HCT116 (cell line): ENCODE results near the gene RNF121. TPM values are rescaled to one million over a fixed set of nuclear protein-coding genes. Genes with fewer than 3 reads are reported as not detected.
A peak's percentile ranks its signal among the peaks of the same experiment; 100 is the strongest.

ENCODE experiments used
- ATAC-seq: fragments of 200-7000 bp; cut with Tn5 transposase; 2 replicates; pipeline ENCODE4 v1.9.1; 2020; ENCODE audit warnings: mild to moderate bottlenecking, moderate library complexity
- BruUV-seq: library from RNA; stranded (reverse); fragments of 400-500 nt; replicated peaks from 2 replicates; lab custom pipeline; 2021; lab: Mats Ljungman, UMichigan
- CTCF ChIA-PET: fragments of 300-600 bp; sonication (Branson Sonifier 250); formaldehyde crosslinking; loops from one replicate; lab custom pipeline; 2021; ENCODE audit warnings: antibody characterized with exemption; lab: Charles Lee
- POLR2A ChIA-PET: fragments of 300-600, 350-600 bp; sonication (Branson Sonifier 250); formaldehyde crosslinking; loops from one replicate; lab custom pipeline; 2021; ENCODE audit warnings: antibody characterized with exemption; lab: Charles Lee
- RAD21 ChIA-PET, 2 experiments: fragments of 300-600 bp; sonication (Branson Sonifier 250); formaldehyde crosslinking; loops; one replicate each; lab custom pipeline; 2023; ENCODE audit warnings: low total read pairs in 2 of 2; ENCODE audit not compliant: uncharacterized antibody in 2 of 2, unreplicated experiment in 2 of 2, low non-redundant PET in 1 of 2; lab: Charles Lee
- DNase-seq: peaks from one replicate; pipeline ENCODE4 v3.0.0-alpha.2; 2010; ENCODE audit warnings: low read depth, low spot score
- H2AFZ ChIP-seq: fragments of 200-600 bp; shearing (Covaris generic), sonication (generic); 2 replicates; pipeline ENCODE4 v1.6.1; 2017; ENCODE audit warnings: low read depth, mixed run types, mixed read lengths, antibody characterized with exemption, low read length; ENCODE audit not compliant: poor library complexity, severe bottlenecking
- H3K27ac ChIP-seq: 2 replicates; pipeline ENCODE4 v1.5.1; 2012; ENCODE audit warnings: low read depth, low read length
- H3K27me3 ChIP-seq: fragments of 200-600 bp; sonication (generic); 2 replicates; pipeline ENCODE4 v1.6.1; 2016; ENCODE audit warnings: mixed run types, low read length, mixed read lengths; ENCODE audit not compliant: insufficient read depth
- H3K36me3 ChIP-seq, 2 experiments: fragments of 200-500 bp in 1 of 2; fragments of 200-600 bp in 1 of 2; sonication (Bioruptor generic) in 1 of 2; sonication (generic) in 1 of 2; 2 replicates each; pipeline versions ENCODE4 v1.5.1 to v1.6.1; 2014 to 2016; ENCODE audit warnings: low read length in 2 of 2, inconsistent platforms in 1 of 2, mixed read lengths in 1 of 2, mixed run types in 1 of 2; ENCODE audit not compliant: insufficient read depth in 2 of 2, control insufficient read depth in 1 of 2
- H3K4me1 ChIP-seq, 2 experiments: fragments of 200-600 bp in 1 of 2; sonication (generic) in 1 of 2; 2 replicates each; pipeline versions ENCODE4 v1.5.1 to v1.6.1; 2012 to 2017; ENCODE audit warnings: low read length in 2 of 2, inconsistent platforms in 1 of 2, mild to moderate bottlenecking in 1 of 2, mixed read lengths in 1 of 2, mixed run types in 1 of 2, moderate library complexity in 1 of 2; ENCODE audit not compliant: insufficient read depth in 2 of 2, control insufficient read depth in 1 of 2
- H3K4me2 ChIP-seq: fragments of 200-600 bp; sonication (generic); 2 replicates; pipeline ENCODE4 v1.6.1; 2017; ENCODE audit warnings: mixed run types, low read length, mixed read lengths
- H3K4me3 ChIP-seq, 2 experiments: fragments of 200-600 bp in 1 of 2; sonication (generic) in 1 of 2; replicated peaks in 1 of 2; 2 replicates each; pipeline ENCODE4 v1.5.1; 2011 to 2016; ENCODE audit warnings: low read length in 2 of 2, control low read depth in 1 of 2, low read depth in 1 of 2, mild to moderate bottlenecking in 1 of 2, mixed read lengths in 1 of 2, mixed run types in 1 of 2
- H3K79me2 ChIP-seq: fragments of 200-600 bp; sonication (generic); 2 replicates; pipeline ENCODE4 v1.6.1; 2017; ENCODE audit warnings: mild to moderate bottlenecking, mixed run types, low read length, moderate library complexity, mixed read lengths; ENCODE audit not compliant: insufficient read depth
- H3K9ac ChIP-seq: fragments of 200-600 bp; sonication (generic); 2 replicates; pipeline ENCODE4 v1.6.1; 2016; ENCODE audit warnings: low read length, mixed read lengths
- H3K9me2 ChIP-seq: fragments of 200-600 bp; sonication (generic), shearing (Covaris generic); 2 replicates; pipeline ENCODE4 v1.6.1; 2017; ENCODE audit warnings: mixed run types, mild to moderate bottlenecking, moderate library complexity; ENCODE audit not compliant: insufficient read depth
- H3K9me3 ChIP-seq, 2 experiments: fragments of 200-500 bp in 1 of 2; fragments of 200-600 bp in 1 of 2; sonication (Bioruptor generic) in 1 of 2; sonication (generic) in 1 of 2; 2 replicates each; pipeline ENCODE4 v1.6.1; 2014 to 2017; ENCODE audit warnings: low read length in 2 of 2, mixed read lengths in 2 of 2, inconsistent platforms in 1 of 2, low read depth in 1 of 2, mild to moderate bottlenecking in 1 of 2, mixed run types in 1 of 2, moderate library complexity in 1 of 2; ENCODE audit not compliant: control insufficient read depth in 1 of 2, insufficient read depth in 1 of 2
- H4K20me1 ChIP-seq: fragments of 200-600 bp; sonication (generic), shearing (Covaris generic); 2 replicates; pipeline ENCODE4 v1.6.1; 2017; ENCODE audit warnings: mixed run types, mild to moderate bottlenecking, moderate library complexity; ENCODE audit not compliant: insufficient read depth
- ATF3 ChIP-seq: IDR thresholded peaks from 2 replicates; pipeline ENCODE4 v1.6.1; 2012
- CBX3 ChIP-seq: IDR thresholded peaks from 2 replicates; pipeline ENCODE4 v1.6.1; 2012; ENCODE audit warnings: low read depth
- CEBPB ChIP-seq: IDR thresholded peaks from 2 replicates; pipeline ENCODE4 v1.6.1; 2012; ENCODE audit warnings: low read depth
- EZH2 ChIP-seq: fragments of 200-600 bp; sonication (generic); IDR thresholded peaks from 2 replicates; pipeline ENCODE4 v1.6.1; 2017; ENCODE audit warnings: antibody characterized with exemption, mixed run types
- EZH2phosphoT487 ChIP-seq: fragments of 200-600 bp; IDR thresholded peaks from 2 replicates; pipeline ENCODE4 v1.6.1; 2018; ENCODE audit warnings: antibody characterized with exemption, borderline replicate concordance
- FOSL1 ChIP-seq: IDR thresholded peaks from 2 replicates; pipeline ENCODE4 v1.6.1; 2012; ENCODE audit warnings: low read depth
- JUND ChIP-seq: IDR thresholded peaks from 2 replicates; pipeline ENCODE4 v1.6.1; 2012
- RAD21 ChIP-seq: IDR thresholded peaks from 2 replicates; pipeline ENCODE4 v1.6.1; 2012; ENCODE audit warnings: low read depth, mild to moderate bottlenecking
- SP1 ChIP-seq: IDR thresholded peaks from 2 replicates; pipeline ENCODE4 v1.6.1; 2012; ENCODE audit warnings: low read depth
- intact Hi-C: fragments of 100-400 bp; cut with micrococcal nuclease; formaldehyde crosslinking; loops from 2 replicates; pipeline ENCODE4 v1.10.0; 2022
- total RNA-seq: library from RNA; stranded (reverse); gene quantifications from one replicate; pipeline ENCODE4 v1.2.1, GENCODE V29; 2021; ENCODE audit not compliant: unreplicated experiment
- TF ChIP-seq, protein P1 (sequence below): IDR thresholded peaks from 2 replicates; pipeline ENCODE4 v1.6.1; 2012; ENCODE audit warnings: low read depth
- TF ChIP-seq, protein P2 (sequence below): IDR thresholded peaks from 2 replicates; pipeline ENCODE4 v1.6.1; 2012
- TF ChIP-seq, protein P3 (sequence below), 3 experiments: fragments of 200-600 bp in 1 of 3; sonication (generic) in 1 of 3; IDR thresholded peaks in 2 of 3; conservative IDR thresholded peaks in 1 of 3; 2 replicates each; pipeline ENCODE4 v1.5.1; 2012 to 2017; ENCODE audit warnings: low read depth in 2 of 3, low read length in 2 of 3, antibody characterized with exemption in 1 of 3, borderline replicate concordance in 1 of 3, control low read depth in 1 of 3, mild to moderate bottlenecking in 1 of 3, mixed read lengths in 1 of 3, mixed run types in 1 of 3, moderate library complexity in 1 of 3; ENCODE audit not compliant: insufficient read depth in 1 of 3

RNF121 gene
- total RNA-seq, 1 experiment from 2014 or later, result 24.5 TPM

GRCh38 chr11:71936825-71937224, 8.0 kb downstream of the RNF121 start:
- no peak for TF ChIP-seq CBX3
- TF ChIP-seq ATF3, result no peak
- TF ChIP-seq, protein P1, sequence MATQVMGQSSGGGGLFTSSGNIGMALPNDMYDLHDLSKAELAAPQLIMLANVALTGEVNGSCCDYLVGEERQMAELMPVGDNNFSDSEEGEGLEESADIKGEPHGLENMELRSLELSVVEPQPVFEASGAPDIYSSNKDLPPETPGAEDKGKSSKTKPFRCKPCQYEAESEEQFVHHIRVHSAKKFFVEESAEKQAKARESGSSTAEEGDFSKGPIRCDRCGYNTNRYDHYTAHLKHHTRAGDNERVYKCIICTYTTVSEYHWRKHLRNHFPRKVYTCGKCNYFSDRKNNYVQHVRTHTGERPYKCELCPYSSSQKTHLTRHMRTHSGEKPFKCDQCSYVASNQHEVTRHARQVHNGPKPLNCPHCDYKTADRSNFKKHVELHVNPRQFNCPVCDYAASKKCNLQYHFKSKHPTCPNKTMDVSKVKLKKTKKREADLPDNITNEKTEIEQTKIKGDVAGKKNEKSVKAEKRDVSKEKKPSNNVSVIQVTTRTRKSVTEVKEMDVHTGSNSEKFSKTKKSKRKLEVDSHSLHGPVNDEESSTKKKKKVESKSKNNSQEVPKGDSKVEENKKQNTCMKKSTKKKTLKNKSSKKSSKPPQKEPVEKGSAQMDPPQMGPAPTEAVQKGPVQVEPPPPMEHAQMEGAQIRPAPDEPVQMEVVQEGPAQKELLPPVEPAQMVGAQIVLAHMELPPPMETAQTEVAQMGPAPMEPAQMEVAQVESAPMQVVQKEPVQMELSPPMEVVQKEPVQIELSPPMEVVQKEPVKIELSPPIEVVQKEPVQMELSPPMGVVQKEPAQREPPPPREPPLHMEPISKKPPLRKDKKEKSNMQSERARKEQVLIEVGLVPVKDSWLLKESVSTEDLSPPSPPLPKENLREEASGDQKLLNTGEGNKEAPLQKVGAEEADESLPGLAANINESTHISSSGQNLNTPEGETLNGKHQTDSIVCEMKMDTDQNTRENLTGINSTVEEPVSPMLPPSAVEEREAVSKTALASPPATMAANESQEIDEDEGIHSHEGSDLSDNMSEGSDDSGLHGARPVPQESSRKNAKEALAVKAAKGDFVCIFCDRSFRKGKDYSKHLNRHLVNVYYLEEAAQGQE, result no peak
- no peak for TF ChIP-seq EZH2phosphoT487
- TF ChIP-seq FOSL1, result peak; percentile 24; the same call in 1 of the 2 replicates
- TF ChIP-seq EZH2, result no peak
- TF ChIP-seq CEBPB, result no peak
- TF ChIP-seq RAD21, result no peak
- no peak for TF ChIP-seq SP1
- TF ChIP-seq, protein P2, sequence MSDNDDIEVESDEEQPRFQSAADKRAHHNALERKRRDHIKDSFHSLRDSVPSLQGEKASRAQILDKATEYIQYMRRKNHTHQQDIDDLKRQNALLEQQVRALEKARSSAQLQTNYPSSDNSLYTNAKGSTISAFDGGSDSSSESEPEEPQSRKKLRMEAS, result no peak
- TF ChIP-seq, protein P3, sequence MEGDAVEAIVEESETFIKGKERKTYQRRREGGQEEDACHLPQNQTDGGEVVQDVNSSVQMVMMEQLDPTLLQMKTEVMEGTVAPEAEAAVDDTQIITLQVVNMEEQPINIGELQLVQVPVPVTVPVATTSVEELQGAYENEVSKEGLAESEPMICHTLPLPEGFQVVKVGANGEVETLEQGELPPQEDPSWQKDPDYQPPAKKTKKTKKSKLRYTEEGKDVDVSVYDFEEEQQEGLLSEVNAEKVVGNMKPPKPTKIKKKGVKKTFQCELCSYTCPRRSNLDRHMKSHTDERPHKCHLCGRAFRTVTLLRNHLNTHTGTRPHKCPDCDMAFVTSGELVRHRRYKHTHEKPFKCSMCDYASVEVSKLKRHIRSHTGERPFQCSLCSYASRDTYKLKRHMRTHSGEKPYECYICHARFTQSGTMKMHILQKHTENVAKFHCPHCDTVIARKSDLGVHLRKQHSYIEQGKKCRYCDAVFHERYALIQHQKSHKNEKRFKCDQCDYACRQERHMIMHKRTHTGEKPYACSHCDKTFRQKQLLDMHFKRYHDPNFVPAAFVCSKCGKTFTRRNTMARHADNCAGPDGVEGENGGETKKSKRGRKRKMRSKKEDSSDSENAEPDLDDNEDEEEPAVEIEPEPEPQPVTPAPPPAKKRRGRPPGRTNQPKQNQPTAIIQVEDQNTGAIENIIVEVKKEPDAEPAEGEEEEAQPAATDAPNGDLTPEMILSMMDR (IDR thresholded peaks at IDR 0.05 in 2 of 3, conservative IDR thresholded peaks at IDR 0.05 in 1 of 3; ENCODE audit: borderline replicate concordance in 1 of 3, insufficient read depth in 1 of 3, low read depth in 2 of 3, low read length in 2 of 3), result no peak
- TF ChIP-seq JUND, result 0 out of 2 replicates have a peak, but pooled peaks have one; percentile 8
- peak overlapping the region; percentile 43 for H3K4me2 ChIP-seq
- no peaks in the 10 kb centered on the region for H3K9me2 ChIP-seq
- POLR2A ChIA-PET, result no interaction called here
- peak overlapping the region; percentile 19; the same call in 1 of the 2 replicates for H3K27ac ChIP-seq
- no peaks in the 10 kb centered on the region; a peak in 1 of 4 replicates for H3K36me3 ChIP-seq
- no peaks in the 10 kb centered on the region for H3K27me3 ChIP-seq
- ATAC-seq (peak; percentile 69; the same call in 1 of the 2 replicates), DNase-seq (peak; percentile 16)
- no peaks in the 10 kb centered on the region for H3K9me3 ChIP-seq
- RAD21 ChIA-PET, result no interaction called here
- peaks cover 0 to 16% of the 10 kb centered on the region in 2 experiments; a peak in 2 of 4 replicates for H3K4me1 ChIP-seq
- H2AFZ ChIP-seq, result no peak overlapping the region
- no peaks in the 10 kb centered on the region; the same call in 1 of the 2 replicates for H4K20me1 ChIP-seq
- no peak overlapping the region for H3K4me3 ChIP-seq
- peaks cover 96% of the 10 kb centered on the region for H3K79me2 ChIP-seq
- no TSS peak for BruUV-seq
- intact Hi-C loops, result no loop called here
- H3K9ac ChIP-seq, result no peak overlapping the region
- CTCF ChIA-PET, result no interaction called here
